ENCODE data around the gene THAP7.
A peak's percentile ranks its signal among the peaks of the same experiment; 100 is the strongest.

Gene THAP7

GRCh38 chr22:21022507-21022906 lies 20.6 kb upstream of the THAP7 start:
- no CpG with 5 or more reads among the region's 10 CpGs for WGBS (ENCODE audit: insufficient coverage, insufficient read length)
- H3K9me3 ChIP-seq (ENCODE audit: control insufficient read depth, insufficient read depth, low read length), result no peaks in the 10 kb centered on the region

GRCh38 chr22:21020802-21021429 lies 19.0 kb upstream of the THAP7 start:
- no peak for DNase-seq (ENCODE audit: low read depth, low spot score)
- no CpG with 5 or more reads among the region's 7 CpGs for WGBS (ENCODE audit: insufficient coverage, insufficient read length)
- Histone ChIP-seq H3K27ac (ENCODE audit: low read length) (no peak overlapping the region), H3K9me3 (ENCODE audit: control insufficient read depth, insufficient read depth, low read length) (no peaks in the 10 kb centered on the region), H3K27me3 (ENCODE audit: control insufficient read depth, insufficient read depth, low read length) (no peaks in the 10 kb centered on the region), H3K36me3 (ENCODE audit: control insufficient read depth, insufficient read depth, low read length) (no peaks in the 10 kb centered on the region), H3K4me1 (ENCODE audit: control insufficient read depth, insufficient read depth, low read length) (no peaks in the 10 kb centered on the region), H3K4me3 (ENCODE audit: low read length) (no peak overlapping the region)

More at GRCh38 chr22:21022507-21022906, 20.6 kb upstream of the THAP7 start:
- Histone ChIP-seq H3K27ac (ENCODE audit: low read length) (no peak overlapping the region), H3K36me3 (ENCODE audit: control insufficient read depth, insufficient read depth, low read length) (no peaks in the 10 kb centered on the region), H3K4me3 (ENCODE audit: low read length) (no peak overlapping the region), H3K27me3 (ENCODE audit: control insufficient read depth, insufficient read depth, low read length) (no peaks in the 10 kb centered on the region), H3K4me1 (ENCODE audit: control insufficient read depth, insufficient read depth, low read length) (no peaks in the 10 kb centered on the region)
- no peak for DNase-seq (ENCODE audit: low read depth, low spot score)

DNA sequence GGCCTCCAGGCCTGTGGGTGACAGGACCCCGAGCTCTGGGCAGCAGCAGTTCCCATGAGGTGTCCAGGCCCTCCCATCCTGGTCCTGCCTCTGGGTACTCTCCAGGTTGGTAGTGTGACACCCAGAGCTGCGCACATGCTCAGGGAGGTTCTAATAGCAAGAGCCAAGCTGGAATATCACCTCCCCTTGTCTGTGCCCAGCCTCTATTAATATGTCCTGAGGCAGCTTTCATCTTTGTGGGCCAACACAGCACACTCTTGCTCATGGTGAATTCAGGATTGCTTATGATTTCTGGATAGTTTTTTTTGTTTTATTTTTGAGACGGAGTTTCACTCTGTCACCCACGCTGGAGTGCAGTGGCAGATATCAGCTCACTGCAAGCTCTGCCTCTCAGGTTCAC lies 16.4 kb upstream of the THAP7 start:
- H3K36me3 ChIP-seq (ENCODE audit: control insufficient read depth, insufficient read depth, low read length), result no peaks in the 10 kb centered on the region
- H3K4me3 ChIP-seq (ENCODE audit: low read length), result no peak overlapping the region
- H3K4me1 ChIP-seq (ENCODE audit: control insufficient read depth, insufficient read depth, low read length), result no peaks in the 10 kb centered on the region
- DNase-seq (ENCODE audit: low read depth, low spot score), result no peak
- H3K27me3 ChIP-seq (ENCODE audit: control insufficient read depth, insufficient read depth, low read length), result no peaks in the 10 kb centered on the region
- H3K27ac ChIP-seq (ENCODE audit: low read length), result no peak overlapping the region
- WGBS (ENCODE audit: insufficient coverage, insufficient read length), result no CpG with 5 or more reads among the region's 4 CpGs
- H3K9me3 ChIP-seq (ENCODE audit: control insufficient read depth, insufficient read depth, low read length), result no peaks in the 10 kb centered on the region

DNA sequence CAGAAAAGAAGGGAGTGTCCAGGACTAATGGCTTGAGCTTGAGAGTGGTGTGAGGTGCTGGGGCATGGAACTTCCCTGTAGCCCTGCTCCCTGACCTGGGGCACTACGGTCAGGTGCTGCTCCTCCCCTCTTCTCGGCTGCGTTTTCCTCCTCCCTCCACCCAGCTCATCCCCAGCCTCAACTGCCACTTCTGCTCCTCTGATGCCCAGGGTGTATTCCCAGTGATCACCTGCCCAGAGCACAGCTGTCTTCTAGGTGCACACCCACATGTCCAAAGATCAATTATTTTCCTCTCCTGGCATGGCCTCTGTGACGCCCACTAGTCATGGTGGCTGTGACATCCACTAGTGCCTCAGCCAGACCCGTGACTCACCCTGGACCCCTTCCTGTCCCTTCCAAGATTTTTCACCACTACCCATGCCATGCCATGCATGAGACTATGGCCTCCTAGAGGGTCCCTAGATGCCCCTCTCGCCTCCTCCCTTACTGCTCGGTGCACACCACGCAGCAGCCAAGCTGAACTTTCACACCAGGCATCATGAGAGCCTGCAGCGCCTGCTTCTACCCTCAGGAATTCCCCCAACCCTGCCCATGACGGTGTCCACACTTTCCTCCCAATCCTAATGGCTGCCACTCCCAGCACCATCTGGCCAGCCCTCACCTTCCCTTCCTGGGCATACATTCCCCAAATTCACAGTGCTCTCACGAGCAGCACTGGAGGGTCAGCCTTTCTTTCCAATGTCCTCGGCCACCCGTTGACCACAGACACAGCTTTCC lies 14.9 kb upstream of the THAP7 start:
- no peaks in the 10 kb centered on the region for H3K27me3 ChIP-seq (ENCODE audit: control insufficient read depth, insufficient read depth, low read length)
- WGBS (ENCODE audit: insufficient coverage, insufficient read length), result no CpG with 5 or more reads among the region's 13 CpGs
- no peak overlapping the region for H3K27ac ChIP-seq (ENCODE audit: low read length)
- no peak for DNase-seq (ENCODE audit: low read depth, low spot score)
- H3K9me3 ChIP-seq (ENCODE audit: control insufficient read depth, insufficient read depth, low read length), result no peaks in the 10 kb centered on the region
- H3K4me3 ChIP-seq (ENCODE audit: low read length), result no peak overlapping the region
- H3K4me1 ChIP-seq (ENCODE audit: control insufficient read depth, insufficient read depth, low read length), result no peaks in the 10 kb centered on the region
- no peaks in the 10 kb centered on the region for H3K36me3 ChIP-seq (ENCODE audit: control insufficient read depth, insufficient read depth, low read length)

DNA sequence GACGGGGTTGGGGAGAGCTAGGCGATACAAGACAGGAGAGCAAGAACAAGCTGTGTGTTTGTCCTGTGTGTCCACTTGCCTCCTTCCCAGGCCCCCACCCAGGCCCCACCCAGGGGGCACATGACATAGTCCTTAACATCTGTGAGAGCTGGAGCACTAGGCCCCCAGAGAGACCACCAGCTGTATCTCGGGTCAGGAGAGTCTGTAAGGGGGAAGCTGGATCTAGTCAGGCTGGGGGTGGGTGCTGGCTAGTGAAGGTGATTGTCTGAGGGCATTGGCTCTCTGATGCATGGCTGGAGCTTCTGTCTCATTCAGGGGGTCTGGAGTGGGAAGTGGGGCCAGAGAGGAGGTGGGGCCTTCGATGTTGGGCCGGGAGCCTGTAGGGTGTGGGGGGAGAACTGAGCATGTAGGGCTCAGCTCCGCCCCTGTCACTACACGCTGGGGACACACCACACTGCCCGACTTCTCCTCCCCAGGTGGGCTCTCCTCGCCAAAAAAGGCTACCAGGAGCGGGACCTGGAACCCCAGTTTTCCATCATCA lies 13.6 kb upstream of the THAP7 start:
- Histone ChIP-seq H3K9me3 (ENCODE audit: control insufficient read depth, insufficient read depth, low read length) (no peaks in the 10 kb centered on the region), H3K27ac (ENCODE audit: low read length) (no peak overlapping the region), H3K4me1 (ENCODE audit: control insufficient read depth, insufficient read depth, low read length) (peaks cover 2% of the 10 kb centered on the region; the same call in 1 of the 2 replicates), H3K4me3 (ENCODE audit: low read length) (no peak overlapping the region), H3K36me3 (ENCODE audit: control insufficient read depth, insufficient read depth, low read length) (no peaks in the 10 kb centered on the region), H3K27me3 (ENCODE audit: control insufficient read depth, insufficient read depth, low read length) (no peaks in the 10 kb centered on the region)
- DNase-seq (ENCODE audit: low read depth, low spot score), result no peak
- WGBS (ENCODE audit: insufficient coverage, insufficient read length), result no CpG with 5 or more reads among the region's 10 CpGs

- no peak for DNase-seq (ENCODE audit: low read depth, low spot score)
- peaks cover 2% of the 10 kb centered on the region; the same call in 1 of the 2 replicates for H3K4me1 ChIP-seq (ENCODE audit: control insufficient read depth, insufficient read depth, low read length)
- no CpG with 5 or more reads among the region's 12 CpGs for WGBS (ENCODE audit: insufficient coverage, insufficient read length)
- H3K36me3 ChIP-seq (ENCODE audit: control insufficient read depth, insufficient read depth, low read length), result no peaks in the 10 kb centered on the region
- no peak within 1 kb of the TSS for H3K27ac ChIP-seq (ENCODE audit: low read length)
- no peaks in the 10 kb centered on the region for H3K27me3 ChIP-seq (ENCODE audit: control insufficient read depth, insufficient read depth, low read length)
- H3K9me3 ChIP-seq (ENCODE audit: control insufficient read depth, insufficient read depth, low read length), result no peaks in the 10 kb centered on the region
- H3K4me3 ChIP-seq (ENCODE audit: low read length), result peak within 1 kb of the TSS; percentile 49; the same call in 1 of the 2 replicates
Measured at GRCh38 chr22:21014726-21015465, 13.0 kb upstream of the THAP7 start, which contains the start of gene P2RX6. Gene P2RX6 (plus strand): TSS chr22:21015165. CDS start chr22:21015175, 10 bp downstream.

DNA sequence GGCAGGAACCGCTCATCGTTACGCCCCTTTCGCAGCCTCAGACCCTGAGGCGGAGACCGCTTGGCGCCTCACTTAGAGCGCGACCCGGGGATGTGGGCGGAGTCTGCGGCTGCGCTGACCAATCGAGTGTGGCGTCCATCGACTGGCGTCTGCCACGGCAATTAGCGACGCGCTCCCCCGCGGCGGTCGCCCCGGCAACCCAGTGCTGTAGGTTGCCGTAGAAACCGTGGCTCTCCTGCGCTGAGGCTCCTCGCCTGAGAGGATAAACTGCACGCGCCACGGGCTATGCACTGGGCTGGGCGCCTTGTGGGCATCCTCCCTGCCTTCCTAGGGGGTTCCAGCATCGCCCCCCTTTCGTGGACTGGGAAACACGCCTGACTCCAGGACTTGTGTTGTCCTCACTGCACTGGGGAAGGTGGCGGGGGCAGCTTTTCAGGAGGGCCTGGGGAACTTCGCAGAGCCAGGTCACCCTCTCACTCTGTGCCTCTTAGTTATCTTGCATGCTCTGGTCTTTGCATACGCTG lies 12.3 kb upstream of the THAP7 start:
- H3K27me3 ChIP-seq (ENCODE audit: control insufficient read depth, insufficient read depth, low read length), result no peaks in the 10 kb centered on the region
- H3K27ac ChIP-seq (ENCODE audit: low read length), result no peak overlapping the region
- no peaks in the 10 kb centered on the region for H3K36me3 ChIP-seq (ENCODE audit: control insufficient read depth, insufficient read depth, low read length)
- peaks cover 4% of the 10 kb centered on the region; the same call in 1 of the 2 replicates for H3K4me1 ChIP-seq (ENCODE audit: control insufficient read depth, insufficient read depth, low read length)
- no peaks in the 10 kb centered on the region for H3K9me3 ChIP-seq (ENCODE audit: control insufficient read depth, insufficient read depth, low read length)
- peak overlapping the region; percentile 49; the same call in 1 of the 2 replicates for H3K4me3 ChIP-seq (ENCODE audit: low read length)
- peak; percentile 96 for DNase-seq (ENCODE audit: low read depth, low spot score)
- WGBS (ENCODE audit: insufficient coverage, insufficient read length), result no CpG with 5 or more reads among the region's 40 CpGs

DNA sequence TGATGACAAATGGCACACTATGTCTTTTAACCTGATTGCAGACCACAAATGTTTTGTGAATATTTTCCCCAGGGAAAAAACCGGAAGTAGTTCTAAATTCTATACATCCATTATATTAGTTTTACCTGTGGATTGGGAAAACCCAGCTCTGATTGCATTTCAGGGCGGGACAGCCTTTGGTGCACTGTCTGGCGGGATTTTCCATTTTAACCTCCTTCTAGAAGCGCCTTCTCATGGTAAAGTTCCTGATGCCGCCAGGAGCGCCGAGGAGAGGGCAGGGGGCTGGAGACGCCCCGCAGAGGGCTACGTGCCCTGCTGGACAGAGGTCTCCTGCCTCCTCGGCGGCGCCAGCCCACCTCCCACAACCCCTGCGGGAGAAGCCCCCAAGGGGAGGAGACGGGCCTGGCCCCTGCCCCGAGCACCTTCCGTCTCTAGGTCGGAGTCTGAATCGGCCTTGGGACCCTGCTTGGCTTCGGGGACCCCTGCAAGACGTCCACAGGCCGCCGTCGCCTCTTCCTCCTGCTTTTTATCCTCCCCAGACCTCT lies 11.8 kb upstream of the THAP7 start:
- Histone ChIP-seq H3K4me1 (ENCODE audit: control insufficient read depth, insufficient read depth, low read length) (peaks cover 4% of the 10 kb centered on the region; the same call in 1 of the 2 replicates), H3K36me3 (ENCODE audit: control insufficient read depth, insufficient read depth, low read length) (no peaks in the 10 kb centered on the region), H3K9me3 (ENCODE audit: control insufficient read depth, insufficient read depth, low read length) (no peaks in the 10 kb centered on the region), H3K27me3 (ENCODE audit: control insufficient read depth, insufficient read depth, low read length) (no peaks in the 10 kb centered on the region), H3K27ac (ENCODE audit: low read length) (no peak overlapping the region), H3K4me3 (ENCODE audit: low read length) (peak overlapping the region; percentile 49; the same call in 1 of the 2 replicates)
- DNase-seq (ENCODE audit: low read depth, low spot score), result no peak
- no CpG with 5 or more reads among the region's 24 CpGs for WGBS (ENCODE audit: insufficient coverage, insufficient read length)

DNA sequence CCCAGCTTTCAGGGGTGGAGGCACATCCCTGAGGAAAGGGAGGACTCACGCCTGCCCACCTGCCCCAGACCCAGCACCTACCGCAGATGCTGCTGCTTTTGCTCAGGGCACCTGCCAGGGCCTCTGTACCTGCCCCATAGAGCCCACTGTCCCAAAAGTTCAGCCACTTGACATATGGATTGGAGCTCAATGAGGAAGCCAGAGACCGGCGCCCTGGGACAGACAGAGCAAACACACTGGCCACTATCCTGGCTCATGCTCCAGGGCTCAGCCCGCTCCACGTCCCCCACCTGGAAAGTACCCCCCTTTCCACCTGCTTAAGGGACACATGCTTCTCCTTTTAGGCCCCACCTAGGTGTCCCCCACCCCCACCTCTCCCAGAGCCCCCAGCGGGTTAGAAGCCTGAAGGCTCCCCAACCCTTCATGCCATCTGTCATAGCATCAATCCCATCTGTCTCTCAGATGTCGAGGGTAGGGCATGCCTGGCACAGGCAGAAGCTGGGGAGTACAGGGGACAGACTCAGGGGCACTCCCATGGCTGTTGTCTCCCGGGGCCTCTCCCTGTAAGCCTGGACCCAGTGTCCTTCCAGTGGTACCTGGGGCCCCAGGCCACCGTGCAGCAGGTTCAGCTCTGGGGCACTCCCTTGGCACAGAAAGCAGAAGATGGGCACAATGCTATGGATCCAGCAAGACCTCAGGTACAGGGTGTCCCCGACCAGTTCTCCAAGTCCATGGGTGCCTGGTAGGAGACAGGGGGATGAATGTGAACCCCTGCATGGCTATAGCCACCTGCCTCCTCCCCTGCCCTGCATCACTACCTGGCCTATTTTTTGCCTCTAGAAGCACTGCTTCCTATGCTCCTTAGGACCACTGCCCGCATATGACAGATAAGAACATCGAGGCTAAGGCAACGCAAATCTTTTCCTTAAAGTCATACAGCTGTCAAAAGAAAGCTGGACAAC lies 10.8 kb upstream of the THAP7 start:
- no peak overlapping the region for H3K27ac ChIP-seq (ENCODE audit: low read length)
- no peak overlapping the region for H3K4me3 ChIP-seq (ENCODE audit: low read length)
- H3K36me3 ChIP-seq (ENCODE audit: control insufficient read depth, insufficient read depth, low read length), result no peaks in the 10 kb centered on the region
- peaks cover 4% of the 10 kb centered on the region; the same call in 1 of the 2 replicates for H3K4me1 ChIP-seq (ENCODE audit: control insufficient read depth, insufficient read depth, low read length)
- DNase-seq (ENCODE audit: low read depth, low spot score), result no peak
- H3K27me3 ChIP-seq (ENCODE audit: control insufficient read depth, insufficient read depth, low read length), result no peaks in the 10 kb centered on the region
- H3K9me3 ChIP-seq (ENCODE audit: control insufficient read depth, insufficient read depth, low read length), result no peaks in the 10 kb centered on the region
- WGBS (ENCODE audit: insufficient coverage, insufficient read length), result no CpG with 5 or more reads among the region's 14 CpGs
